GM21619 (cell line): Measurements from ENCODE around the gene PLPP4.

Source experiments
- ATAC-seq: cut with Tn5 transposase; IDR thresholded peaks from one replicate; pipeline ENCODE4 v1.9.1; 2021; ENCODE audit not compliant: unreplicated experiment

Gene PLPP4

GRCh38 chr10:120456143-120456625 is 843 bp upstream of the PLPP4 start:
- ATAC-seq: no peak

- no peak for ATAC-seq
Observed at GRCh38 chr10:120457431-120458172, 575 bp downstream of the PLPP4 start.

- ATAC-seq: no peak
Observed at GRCh38 chr10:120458432-120458831, 1.4 kb downstream of the PLPP4 start.

GRCh38 chr10:120459185-120459584 is 2.2 kb downstream of the PLPP4 start:
- no peak for ATAC-seq

GRCh38 chr10:120460186-120460585 is 3.2 kb downstream of the PLPP4 start:
- ATAC-seq: no peak

GRCh38 chr10:120460776-120461175 is 3.7 kb downstream of the PLPP4 start:
- no peak for ATAC-seq

- ATAC-seq: no peak
Observed at GRCh38 chr10:120462018-120462682, 5.1 kb downstream of the PLPP4 start.

GRCh38 chr10:120465138-120465537 is 8.1 kb downstream of the PLPP4 start:
- no peak for ATAC-seq

- ATAC-seq: no peak
Observed at GRCh38 chr10:120466006-120466405, 9.0 kb downstream of the PLPP4 start.

- ATAC-seq: no peak
Observed at GRCh38 chr10:120473593-120473992, 16.6 kb downstream of the PLPP4 start.

- ATAC-seq: no peak
Observed at GRCh38 chr10:120474956-120475355, 17.9 kb downstream of the PLPP4 start.

GRCh38 chr10:120475844-120476791 is 19.1 kb downstream of the PLPP4 start:
- ATAC-seq: no peak

- no peak for ATAC-seq
Observed at GRCh38 chr10:120477021-120477742, 20.2 kb downstream of the PLPP4 start.

GRCh38 chr10:120477743-120478141 is 20.7 kb downstream of the PLPP4 start:
- ATAC-seq: no peak

- ATAC-seq: no peak
Observed at GRCh38 chr10:120478386-120478785, 21.4 kb downstream of the PLPP4 start.

GRCh38 chr10:120479506-120479905 is 22.5 kb downstream of the PLPP4 start:
- ATAC-seq: no peak

- no peak for ATAC-seq
Observed at GRCh38 chr10:120480065-120480600, 23.1 kb downstream of the PLPP4 start.

GRCh38 chr10:120480848-120481247 is 23.8 kb downstream of the PLPP4 start:
- no peak for ATAC-seq

GRCh38 chr10:120483006-120483405 is 26.0 kb downstream of the PLPP4 start:
- no peak for ATAC-seq

GRCh38 chr10:120483651-120484301 is 26.7 kb downstream of the PLPP4 start:
- ATAC-seq: no peak
